ENCODE data around the gene ARF3. TPM values are rescaled to one million over a fixed set of nuclear protein-coding genes. Genes with fewer than 3 reads are reported as not detected.
A peak's percentile ranks its signal among the peaks of the same experiment; 100 is the strongest.

The ARF3 gene
- total RNA-seq (77.5 and 83.6 TPM in 2 replicates), polyA plus RNA-seq (24.4 and 31.7 TPM in 2 replicates), polyA minus RNA-seq (30.2 and 38.7 TPM in 2 replicates)
- 29.7 TPM for total RNA-seq (2013)

DNA sequence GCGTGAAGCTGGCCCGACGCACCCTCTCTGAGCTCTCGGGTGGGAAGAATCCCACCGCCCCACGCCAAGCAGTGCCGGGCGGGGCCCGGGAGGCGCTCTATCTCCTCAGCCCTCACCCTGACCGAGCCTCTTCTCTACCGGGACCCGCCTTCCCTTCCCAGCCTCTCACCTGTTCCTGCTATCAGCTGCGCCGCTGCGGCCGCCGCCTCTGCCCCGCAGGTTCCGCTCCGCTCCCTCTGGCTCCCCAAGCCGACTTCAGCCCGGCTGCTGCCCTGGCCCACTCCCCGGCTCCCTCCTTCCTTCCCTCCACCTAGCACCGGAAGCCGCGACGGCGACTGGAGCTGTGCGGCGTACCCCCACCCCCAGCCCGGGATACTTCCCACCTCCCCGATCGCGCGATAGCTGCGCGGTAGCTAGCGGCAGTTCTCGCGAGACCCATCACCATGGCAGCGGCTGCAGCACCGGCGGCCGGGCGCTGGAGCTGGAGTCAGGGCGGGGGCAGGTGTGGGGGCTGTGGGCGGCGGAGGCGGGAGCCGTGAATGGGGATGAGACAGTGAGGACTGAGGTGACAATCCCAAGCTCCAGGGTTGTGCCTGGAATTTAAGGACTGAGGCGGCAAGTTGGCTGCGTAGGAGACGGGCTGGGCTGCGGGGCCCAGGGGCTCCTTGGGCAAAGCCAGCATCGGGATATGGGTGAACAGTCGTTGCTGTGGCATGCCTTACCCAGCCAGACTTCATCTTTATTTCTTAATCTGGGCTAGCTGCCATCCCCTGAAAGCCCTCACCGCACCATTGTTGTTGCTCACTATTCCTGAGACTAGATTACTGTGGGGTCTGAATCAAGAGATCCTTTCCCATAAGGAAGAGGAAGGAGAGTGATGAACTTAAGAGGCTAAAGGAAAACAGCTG lies at the start of gene ARF3:
Gene ARF3 (minus strand): TSS at position 347 of the 908 bp plus-strand sequence. CDS start 16,392 bp downstream, outside the sequence.
- no peaks in the 10 kb centered on the region for H3K9me3 Mint-ChIP-seq (ENCODE audit: insufficient read depth)
- peak within 1 kb of the TSS; percentile 95 for H3K4me3 Mint-ChIP-seq
- peak within 1 kb of the TSS; percentile 96 for H3K9ac ChIP-seq (ENCODE audit: low read length)
- peak within 1 kb of the TSS; percentile 59 to 96 (median 91) for H3K4me3 ChIP-seq (ENCODE audit: control extremely low read depth in 1 of 5, extremely low read depth in 1 of 5, insufficient read depth in 1 of 5, low read depth in 2 of 5, low read length in 4 of 5)
- no peak for TF ChIP-seq CTCF (IDR thresholded peaks at IDR 0.05)
- no peak for TF ChIP-seq EZH2 (IDR thresholded peaks at IDR 0.05; ENCODE audit: borderline replicate concordance, insufficient read depth, low read depth, low read length, poor library complexity, severe bottlenecking)
- H4K20me1 ChIP-seq (ENCODE audit: control insufficient read depth, insufficient read depth, low read length, poor library complexity, severe bottlenecking) = peaks cover 31% of the 10 kb centered on the region
- ChIA-PET CTCF (interaction anchor here (0.6 to 4.5 kb wide), 18 partner anchors 11 to 1817 kb away, joined by 3 to 26 read pairs (median 4); partner anchors contain the start of genes DDX23, FKBP11, RND1 and WNT1), POLR2A (interaction anchor here (0.6 to 1.4 kb wide), 8 partner anchors 12 to 705 kb away, joined by 3 to 6 read pairs (median 4); partner anchors contain the start of gene TUBA1B)
- peak; percentile 95 for ATAC-seq (ENCODE audit: low read depth)
- H3K9me3 ChIP-seq (ENCODE audit: control extremely low read depth in 1 of 3, control insufficient read depth in 2 of 3, insufficient read depth in 1 of 3, low read length in 2 of 3) = no peaks in the 10 kb centered on the region
- H3K27ac ChIP-seq (ENCODE audit: low read length in 2 of 2) = peak within 1 kb of the TSS; percentile 44 to 81
- peaks cover 49% of the 10 kb centered on the region for H3K79me2 ChIP-seq (ENCODE audit: control insufficient read depth, insufficient read depth, low read length)
- peaks cover 0 to 3% (median 0%) of the 10 kb centered on the region in 4 experiments for H3K27me3 ChIP-seq (replicated peaks in 1 of 4; ENCODE audit: control extremely low read depth in 1 of 4, control insufficient read depth in 3 of 4, insufficient read depth in 4 of 4, low read length in 3 of 4)
- H2AFZ ChIP-seq (ENCODE audit: insufficient read depth, low read depth, low read length, poor library complexity, severe bottlenecking) = peak within 1 kb of the TSS; percentile 98
- H3K4me2 ChIP-seq (replicated peaks; ENCODE audit: low read depth, low read length, poor library complexity, severe bottlenecking) = peak within 1 kb of the TSS; percentile 98
- intact Hi-C loops (cut with micrococcal nuclease) = loop anchor here (1.0 to 2.0 kb wide), 5 partner anchors 21 to 105 kb away; partner anchors contain the start of genes DDX23 and PRKAG1
- H3K27ac Mint-ChIP-seq = peak within 1 kb of the TSS; percentile 92
- peaks cover 34 to 36% of the 10 kb centered on the region in 2 donors for H3K4me1 ChIP-seq (ENCODE audit: control insufficient read depth in 2 of 2, insufficient read depth in 2 of 2, low read length in 2 of 2)
- no peaks in the 10 kb centered on the region for H3K27me3 Mint-ChIP-seq
- under 1% methylated on average over 51 of the region's 58 CpGs for WGBS (ENCODE audit: insufficient coverage)
- peaks cover 42% of the 10 kb centered on the region for H3K4me1 Mint-ChIP-seq
- DNase-seq = peak; percentile 94
- peaks cover 6 to 8% of the 10 kb centered on the region in 2 experiments for H3K36me3 ChIP-seq (replicated peaks in 1 of 2; ENCODE audit: control extremely low read depth in 1 of 2, control insufficient read depth in 1 of 2, extremely low read depth in 1 of 2, insufficient read depth in 2 of 2, low read length in 1 of 2)
